Effector memory CD4-positive, alpha-beta T cell (primary cell): ENCODE results near the gene CDC42BPB.
"Not testable (repeated sequence)": the region's sequence is repeated elsewhere in the genome, so short reads cannot be mapped to it uniquely, and the experiment has no call there.

Source experiments
- DNase-seq, 3 donors: peaks; one replicate each; pipeline ENCODE4 v3.0.0-alpha.2; 2020
- H3K27ac ChIP-seq: 2 replicates; pipeline ENCODE4 v1.7.0; 2013; ENCODE audit warnings: mild to moderate bottlenecking, low read length, moderate library complexity; ENCODE audit not compliant: insufficient read depth, poor library complexity, severe bottlenecking
- H3K27me3 ChIP-seq: replicated peaks from 2 replicates; pipeline ENCODE4 v1.7.0; 2013; ENCODE audit warnings: mild to moderate bottlenecking, low read length; ENCODE audit not compliant: insufficient read depth, control insufficient read depth, poor library complexity, severe bottlenecking
- H3K36me3 ChIP-seq: 2 replicates; pipeline ENCODE4 v1.7.0; 2013; ENCODE audit warnings: mild to moderate bottlenecking, low read length, moderate library complexity; ENCODE audit not compliant: control insufficient read depth, insufficient read depth
- H3K4me1 ChIP-seq: 2 replicates; pipeline ENCODE4 v1.7.0; 2013; ENCODE audit warnings: low read length, mild to moderate bottlenecking; ENCODE audit not compliant: control insufficient read depth, insufficient read depth, poor library complexity, severe bottlenecking
- H3K4me3 ChIP-seq: 2 replicates; pipeline ENCODE4 v1.7.0; 2013; ENCODE audit warnings: low read length, low read depth, mild to moderate bottlenecking; ENCODE audit not compliant: insufficient read depth, poor library complexity, severe bottlenecking
- H3K9me3 ChIP-seq: 2 replicates; pipeline ENCODE4 v1.7.0; 2013; ENCODE audit warnings: mild to moderate bottlenecking, low read length, moderate library complexity; ENCODE audit not compliant: control insufficient read depth

The CDC42BPB gene

DNA sequence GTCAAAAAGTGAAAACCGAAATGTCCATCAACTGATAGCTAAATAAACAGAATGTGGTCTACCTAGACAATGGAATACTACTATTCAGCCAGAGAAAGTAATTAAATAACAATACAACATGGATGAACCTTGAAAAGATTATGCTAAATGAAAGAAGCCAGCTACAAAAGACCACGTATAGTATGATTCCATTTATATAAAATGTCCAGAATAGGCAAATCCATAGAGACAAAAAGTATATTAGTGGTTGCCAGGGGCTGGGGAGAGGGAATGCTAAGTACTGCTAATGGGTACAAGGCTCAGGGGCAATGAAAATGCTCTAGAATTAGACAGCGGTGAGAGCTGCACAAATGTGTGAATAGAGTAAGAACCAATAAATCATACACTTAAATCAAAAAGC, 29.9 kb downstream of the CDC42BPB start:
- H3K4me3 ChIP-seq = no peak overlapping the region

GRCh38 chr14:103026988-103027387, 30.4 kb downstream of the CDC42BPB start:
- no peaks in the 10 kb centered on the region for H3K4me1 ChIP-seq
- no peak overlapping the region for H3K27ac ChIP-seq
- no peaks in the 10 kb centered on the region for H3K27me3 ChIP-seq
- no peaks in the 10 kb centered on the region for H3K36me3 ChIP-seq
- no peak for DNase-seq
- H3K4me3 ChIP-seq = no peak overlapping the region
- no peaks in the 10 kb centered on the region for H3K9me3 ChIP-seq

More for the DNA sequence above, 29.9 kb downstream of the CDC42BPB start:
- no peak for DNase-seq
- no peaks in the 10 kb centered on the region for H3K27me3 ChIP-seq
- H3K27ac ChIP-seq = no peak overlapping the region
- H3K36me3 ChIP-seq = no peaks in the 10 kb centered on the region
- no peaks in the 10 kb centered on the region for H3K9me3 ChIP-seq
- no peaks in the 10 kb centered on the region for H3K4me1 ChIP-seq

GRCh38 chr14:103026196-103026595, 31.2 kb downstream of the CDC42BPB start:
- not testable (repeated sequence) for H3K27me3 ChIP-seq, H3K9me3 ChIP-seq, H3K4me1 ChIP-seq, DNase-seq, H3K27ac ChIP-seq, H3K4me3 ChIP-seq, H3K36me3 ChIP-seq

GRCh38 chr14:103023881-103024473, 33.4 kb downstream of the CDC42BPB start:
- no peaks in the 10 kb centered on the region for H3K36me3 ChIP-seq
- DNase-seq = no peak
- H3K27me3 ChIP-seq = no peaks in the 10 kb centered on the region
- H3K9me3 ChIP-seq = no peaks in the 10 kb centered on the region
- H3K4me3 ChIP-seq = no peak overlapping the region
- H3K4me1 ChIP-seq = no peaks in the 10 kb centered on the region
- no peak overlapping the region for H3K27ac ChIP-seq

- no peak for DNase-seq
- Histone ChIP-seq H3K27ac (no peak overlapping the region), H3K9me3 (no peaks in the 10 kb centered on the region), H3K4me3 (no peak overlapping the region), H3K4me1 (no peaks in the 10 kb centered on the region), H3K27me3 (no peaks in the 10 kb centered on the region), H3K36me3 (no peaks in the 10 kb centered on the region)
Observed at GRCh38 chr14:103022685-103023044, 34.7 kb downstream of the CDC42BPB start.

DNA sequence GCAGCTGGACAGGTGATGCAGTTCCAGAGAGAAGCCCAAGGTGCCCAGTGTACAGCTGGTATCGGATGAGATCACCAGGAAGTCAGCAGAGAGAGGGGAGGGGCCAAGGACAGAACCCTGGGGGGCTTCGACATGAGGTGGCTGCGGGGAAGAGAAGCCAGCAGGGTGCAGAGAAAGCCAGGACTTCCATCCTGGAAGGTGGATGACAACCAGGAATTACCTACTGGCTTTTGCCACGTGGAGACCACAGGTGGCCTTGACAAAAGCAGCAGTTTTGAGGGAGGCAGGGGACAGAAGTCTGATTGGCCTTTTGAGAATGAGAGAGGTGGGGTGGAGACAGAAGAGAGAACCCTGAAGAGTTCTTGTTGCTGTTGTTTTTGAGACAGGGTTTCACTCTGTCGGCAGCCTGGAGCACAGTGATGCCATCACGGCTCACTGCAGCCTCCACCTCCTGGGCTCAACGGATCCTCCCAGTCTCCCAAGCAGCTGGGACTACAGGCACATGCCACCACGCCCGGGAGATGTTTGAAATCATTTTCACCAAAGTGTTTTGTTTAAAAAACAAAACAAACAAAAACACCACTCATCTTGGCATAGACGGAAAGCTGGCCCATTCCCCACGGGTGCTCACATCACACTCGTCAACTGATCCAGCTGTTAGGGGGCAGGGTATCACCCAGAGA, 35.2 kb downstream of the CDC42BPB start:
- H3K36me3 ChIP-seq = no peaks in the 10 kb centered on the region
- no peak overlapping the region for H3K4me3 ChIP-seq
- no peak overlapping the region for H3K27ac ChIP-seq
- no peaks in the 10 kb centered on the region for H3K27me3 ChIP-seq
- H3K9me3 ChIP-seq = no peaks in the 10 kb centered on the region
- no peaks in the 10 kb centered on the region for H3K4me1 ChIP-seq
- no peak for DNase-seq

GRCh38 chr14:103021684-103022001, 35.7 kb downstream of the CDC42BPB start:
- H3K9me3 ChIP-seq = no peaks in the 10 kb centered on the region
- H3K4me1 ChIP-seq = no peaks in the 10 kb centered on the region
- no peaks in the 10 kb centered on the region for H3K36me3 ChIP-seq
- no peak overlapping the region for H3K4me3 ChIP-seq
- H3K27ac ChIP-seq = no peak overlapping the region
- no peak for DNase-seq
- no peaks in the 10 kb centered on the region for H3K27me3 ChIP-seq

- H3K4me1 ChIP-seq = no peaks in the 10 kb centered on the region
- H3K9me3 ChIP-seq = no peaks in the 10 kb centered on the region
- H3K4me3 ChIP-seq = no peak overlapping the region
- no peaks in the 10 kb centered on the region for H3K27me3 ChIP-seq
- H3K27ac ChIP-seq = no peak overlapping the region
- H3K36me3 ChIP-seq = no peaks in the 10 kb centered on the region
- DNase-seq = no peak
Observed at GRCh38 chr14:103020271-103021170, 36.8 kb downstream of the CDC42BPB start.

DNA sequence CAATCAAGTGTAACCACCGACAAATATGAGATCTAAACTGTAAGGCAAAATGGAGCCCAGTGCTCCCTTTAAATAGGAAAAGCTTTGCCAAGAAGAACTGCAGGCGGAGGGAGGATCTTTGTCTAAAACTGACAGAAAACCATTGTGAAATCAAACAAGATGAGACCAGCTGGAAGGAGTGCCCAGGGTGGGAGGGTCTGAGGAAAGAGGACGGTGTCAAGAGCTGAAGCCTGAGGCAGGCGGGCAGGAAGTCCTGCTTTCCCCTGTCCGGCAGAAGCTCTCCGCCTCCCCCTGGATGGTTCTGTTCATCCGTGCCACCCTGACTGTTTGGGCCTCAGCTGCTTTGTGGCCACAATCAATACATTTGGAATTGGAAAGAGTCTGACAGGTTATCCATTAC, 37.5 kb downstream of the CDC42BPB start:
- H3K9me3 ChIP-seq = no peaks in the 10 kb centered on the region
- no peak for DNase-seq
- no peak overlapping the region for H3K4me3 ChIP-seq
- no peaks in the 10 kb centered on the region for H3K4me1 ChIP-seq
- H3K27ac ChIP-seq = no peak overlapping the region
- H3K36me3 ChIP-seq = no peaks in the 10 kb centered on the region
- H3K27me3 ChIP-seq = no peaks in the 10 kb centered on the region

DNA sequence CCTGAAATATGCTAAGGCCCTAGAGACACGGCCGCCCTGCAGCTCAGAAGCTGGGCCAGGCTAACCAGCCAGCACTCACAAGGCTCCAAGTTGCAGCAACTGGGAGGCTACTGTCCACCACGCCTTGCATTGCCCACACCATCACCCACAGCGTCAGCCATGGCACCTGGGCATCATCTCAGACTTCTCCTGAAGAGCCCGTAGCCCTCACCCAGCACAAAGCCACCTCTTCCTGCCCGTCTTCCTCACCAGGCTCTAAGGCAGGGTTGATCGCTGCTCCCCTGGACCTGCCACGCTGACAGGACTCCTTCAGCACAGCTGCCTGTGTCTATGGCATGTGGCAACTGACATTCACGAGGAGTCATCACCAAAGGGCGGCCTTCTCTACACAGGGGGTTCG, 38.1 kb downstream of the CDC42BPB start:
- DNase-seq = no peak
- H3K4me1 ChIP-seq = no peaks in the 10 kb centered on the region

More for the DNA sequence above, 38.1 kb downstream of the CDC42BPB start:
- Histone ChIP-seq H3K9me3 (no peaks in the 10 kb centered on the region), H3K27ac (no peak overlapping the region), H3K27me3 (no peaks in the 10 kb centered on the region), H3K36me3 (no peaks in the 10 kb centered on the region), H3K4me3 (no peak overlapping the region)
